ENCODE results near the gene CFAP77.

The CFAP77 gene

DNA sequence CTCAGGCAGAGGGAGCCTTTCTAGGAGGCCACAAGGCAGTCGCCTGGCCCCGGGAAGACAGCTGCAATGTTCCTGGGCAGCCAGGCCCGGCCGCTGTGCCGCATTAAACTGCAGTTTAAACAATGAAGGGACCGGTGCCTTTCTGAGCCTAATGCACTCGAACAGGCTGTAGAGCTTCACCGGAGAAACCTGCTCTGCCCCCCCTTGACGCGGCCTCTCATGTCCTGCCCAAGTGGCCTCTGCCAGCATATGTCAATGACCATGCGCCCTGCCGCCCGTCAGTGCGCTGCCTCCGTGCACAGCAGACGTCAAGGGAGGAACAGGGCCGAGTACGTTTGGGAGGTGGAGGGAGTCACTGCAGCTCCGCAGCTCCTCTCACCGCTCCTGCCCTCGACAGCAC lies 133.9 kb downstream of the CFAP77 start:
- H3K4ac ChIP-seq (ENCODE audit: low read depth in 1 of 2, low read length in 2 of 2) = no peak overlapping the region
- no peak overlapping the region for H2BK12ac ChIP-seq (ENCODE audit: low read length in 2 of 2)
- no peak for DNase-seq
- H3K4me1 ChIP-seq (ENCODE audit: control insufficient read depth, insufficient read depth, low read depth, low read length) = peaks cover 17% of the 10 kb centered on the region
- H4K8ac ChIP-seq (ENCODE audit: low read length) = no peak overlapping the region
- H2BK15ac ChIP-seq (ENCODE audit: low read depth, poor library complexity, severe bottlenecking) = no peak overlapping the region
- H3K79me1 ChIP-seq (replicated peaks; ENCODE audit: low read length, poor library complexity, severe bottlenecking) = no peaks in the 10 kb centered on the region
- H3K9me3 ChIP-seq (ENCODE audit: control insufficient read depth, low read length) = no peaks in the 10 kb centered on the region
- no peak overlapping the region for H3K4me2 ChIP-seq (ENCODE audit: low read length, poor library complexity, severe bottlenecking)
- no peak overlapping the region for H3K23ac ChIP-seq (ENCODE audit: low read length in 2 of 2)
- no peak overlapping the region for H2AK5ac ChIP-seq (ENCODE audit: low read length, severe bottlenecking)
- H3K9ac ChIP-seq (ENCODE audit: low read length) = no peak overlapping the region
- peaks cover 0 to 76% of the 10 kb centered on the region in 2 experiments for H3K27me3 ChIP-seq (ENCODE audit: control insufficient read depth in 1 of 2, insufficient read depth in 1 of 2, low read length in 2 of 2)
- H3K14ac ChIP-seq (ENCODE audit: low read length in 2 of 2) = no peak overlapping the region
- H3K36me3 ChIP-seq (ENCODE audit: control insufficient read depth in 1 of 2, insufficient read depth in 2 of 2, low read depth in 1 of 2, low read length in 2 of 2) = no peaks in the 10 kb centered on the region
- no peak overlapping the region for H2BK120ac ChIP-seq (ENCODE audit: low read depth, low read length)
- H3K4me3 ChIP-seq (ENCODE audit: insufficient read depth in 1 of 2, low read depth in 1 of 2, low read length in 2 of 2) = no peak overlapping the region
- no peak overlapping the region for H2BK5ac ChIP-seq (ENCODE audit: low read depth, low read length, poor library complexity, severe bottlenecking)
- H4K91ac ChIP-seq (ENCODE audit: low read length) = no peak overlapping the region
- no peak overlapping the region for H3K27ac ChIP-seq (ENCODE audit: low read length, poor library complexity, severe bottlenecking)
- H2AFZ ChIP-seq (ENCODE audit: low read depth, low read length) = no peak overlapping the region
- 80% methylated on average over 21 of the region's 21 CpGs for WGBS
- H3K18ac ChIP-seq (ENCODE audit: low read depth in 1 of 2, low read length in 2 of 2) = no peak overlapping the region

- H3K14ac ChIP-seq (ENCODE audit: low read length in 2 of 2) = no peak overlapping the region
- no peak overlapping the region for H3K18ac ChIP-seq (ENCODE audit: low read depth in 1 of 2, low read length in 2 of 2)
- no peak overlapping the region for H3K4me2 ChIP-seq (ENCODE audit: low read length, poor library complexity, severe bottlenecking)
- peaks cover 0 to 80% of the 10 kb centered on the region in 2 experiments for H3K27me3 ChIP-seq (ENCODE audit: control insufficient read depth in 1 of 2, insufficient read depth in 1 of 2, low read length in 2 of 2)
- no peak overlapping the region for H3K27ac ChIP-seq (ENCODE audit: low read length, poor library complexity, severe bottlenecking)
- H2BK12ac ChIP-seq (ENCODE audit: low read length in 2 of 2) = peak overlapping the region in 1 of 2 experiments; percentile 40
- no peak overlapping the region for H3K9ac ChIP-seq (ENCODE audit: low read length)
- H3K23ac ChIP-seq (ENCODE audit: low read length in 2 of 2) = no peak overlapping the region
- no peak overlapping the region for H4K8ac ChIP-seq (ENCODE audit: low read length)
- no peaks in the 10 kb centered on the region for H3K9me3 ChIP-seq (ENCODE audit: control insufficient read depth, low read length)
- no peak overlapping the region for H3K4me3 ChIP-seq (ENCODE audit: insufficient read depth in 1 of 2, low read depth in 1 of 2, low read length in 2 of 2)
- H2AK5ac ChIP-seq (ENCODE audit: low read length, severe bottlenecking) = no peak overlapping the region
- no peak overlapping the region for H2BK15ac ChIP-seq (ENCODE audit: low read depth, poor library complexity, severe bottlenecking)
- H3K4ac ChIP-seq (ENCODE audit: low read depth in 1 of 2, low read length in 2 of 2) = no peak overlapping the region
- H2AFZ ChIP-seq (ENCODE audit: low read depth, low read length) = no peak overlapping the region
- H4K91ac ChIP-seq (ENCODE audit: low read length) = no peak overlapping the region
- H2BK120ac ChIP-seq (ENCODE audit: low read depth, low read length) = no peak overlapping the region
- H3K79me1 ChIP-seq (replicated peaks; ENCODE audit: low read length, poor library complexity, severe bottlenecking) = no peaks in the 10 kb centered on the region
- 92% methylated on average over 9 of the region's 9 CpGs for WGBS
- H2BK5ac ChIP-seq (ENCODE audit: low read depth, low read length, poor library complexity, severe bottlenecking) = no peak overlapping the region
- DNase-seq = no peak
- no peaks in the 10 kb centered on the region for H3K36me3 ChIP-seq (ENCODE audit: control insufficient read depth in 1 of 2, insufficient read depth in 2 of 2, low read depth in 1 of 2, low read length in 2 of 2)
- H3K4me1 ChIP-seq (ENCODE audit: control insufficient read depth, insufficient read depth, low read depth, low read length) = peaks cover 20% of the 10 kb centered on the region
These were observed 135.6 kb downstream of the CFAP77 start for GRCh38 chr9:132545578-132545977.

DNA sequence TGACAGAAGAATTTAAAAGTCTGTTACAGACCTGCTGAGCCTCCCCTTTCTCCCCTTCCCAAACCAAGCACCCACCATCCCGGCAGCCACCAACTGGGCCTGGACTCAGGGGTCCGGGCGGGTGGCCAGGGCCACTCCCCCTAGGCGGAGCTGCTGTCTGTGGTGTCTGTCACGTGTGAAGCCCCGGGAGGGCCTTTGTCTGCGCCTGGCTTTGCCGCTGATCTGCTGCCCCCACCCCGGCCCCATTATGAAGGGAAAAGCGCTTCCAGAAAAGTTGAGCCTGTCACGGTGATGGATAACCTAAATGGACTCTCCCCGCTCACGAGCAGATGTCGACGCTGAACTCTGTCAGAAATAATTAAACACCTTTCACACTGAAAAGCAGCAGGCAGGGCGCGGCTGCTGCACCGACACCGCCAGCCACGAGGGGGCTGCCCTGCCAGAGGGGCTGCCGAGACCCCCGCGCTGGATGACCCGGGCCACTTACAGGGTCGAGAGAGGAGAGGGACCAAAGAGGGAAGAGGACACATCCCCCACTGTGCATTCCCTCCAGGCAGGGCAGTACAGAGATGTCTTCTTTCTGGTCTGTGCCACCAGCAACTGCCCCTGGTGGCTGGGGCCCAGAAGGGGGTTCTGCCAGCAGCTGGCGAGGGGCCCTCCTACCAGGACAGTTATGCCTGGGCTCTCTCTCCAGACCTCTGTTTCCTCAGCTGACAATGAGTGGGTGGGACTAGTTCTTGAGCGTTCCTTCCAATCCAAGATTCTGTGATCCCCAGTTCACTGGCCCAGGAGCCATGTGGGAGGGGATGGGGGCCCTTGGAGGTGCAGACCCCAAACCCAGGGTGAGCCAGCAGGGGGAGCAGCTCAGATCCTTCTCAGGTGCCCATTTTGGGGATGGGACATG lies 136.4 kb downstream of the CFAP77 start:
- Histone ChIP-seq H3K9me3 (ENCODE audit: control insufficient read depth, low read length) (no peaks in the 10 kb centered on the region), H3K23ac (ENCODE audit: low read length in 2 of 2) (no peak overlapping the region), H3K9ac (ENCODE audit: low read length) (no peak overlapping the region), H3K27ac (ENCODE audit: low read length, poor library complexity, severe bottlenecking) (no peak overlapping the region), H3K4me2 (ENCODE audit: low read length, poor library complexity, severe bottlenecking) (peak overlapping the region; percentile 80), H2AK5ac (ENCODE audit: low read length, severe bottlenecking) (no peak overlapping the region), H3K14ac (ENCODE audit: low read length in 2 of 2) (peak overlapping the region in 1 of 2 experiments; percentile 90), H2BK15ac (ENCODE audit: low read depth, poor library complexity, severe bottlenecking) (peak overlapping the region; percentile 45), H3K27me3 (ENCODE audit: control insufficient read depth in 1 of 2, insufficient read depth in 1 of 2, low read length in 2 of 2) (peaks cover 0 to 78% of the 10 kb centered on the region in 2 experiments), H3K79me1 (replicated peaks; ENCODE audit: low read length, poor library complexity, severe bottlenecking) (no peaks in the 10 kb centered on the region), H3K36me3 (ENCODE audit: control insufficient read depth in 1 of 2, insufficient read depth in 2 of 2, low read depth in 1 of 2, low read length in 2 of 2) (no peaks in the 10 kb centered on the region), H3K18ac (ENCODE audit: low read depth in 1 of 2, low read length in 2 of 2) (peak overlapping the region; percentile 40 to 73), H2AFZ (ENCODE audit: low read depth, low read length) (peak overlapping the region; percentile 30), H3K4ac (ENCODE audit: low read depth in 1 of 2, low read length in 2 of 2) (peak overlapping the region; percentile 29 to 42), H3K4me1 (ENCODE audit: control insufficient read depth, insufficient read depth, low read depth, low read length) (peaks cover 20% of the 10 kb centered on the region), H3K4me3 (ENCODE audit: insufficient read depth in 1 of 2, low read depth in 1 of 2, low read length in 2 of 2) (no peak overlapping the region), H2BK120ac (ENCODE audit: low read depth, low read length) (peak overlapping the region; percentile 15), H2BK5ac (ENCODE audit: low read depth, low read length, poor library complexity, severe bottlenecking) (no peak overlapping the region), H2BK12ac (ENCODE audit: low read length in 2 of 2) (peak overlapping the region; percentile 72 to 76), H4K8ac (ENCODE audit: low read length) (peak overlapping the region; percentile 80), H4K91ac (ENCODE audit: low read length) (peak overlapping the region; percentile 93)
- 4% methylated on average over 27 of the region's 27 CpGs for whole genome bisulfite sequencing
- DNase-seq = peak; percentile 49

DNA sequence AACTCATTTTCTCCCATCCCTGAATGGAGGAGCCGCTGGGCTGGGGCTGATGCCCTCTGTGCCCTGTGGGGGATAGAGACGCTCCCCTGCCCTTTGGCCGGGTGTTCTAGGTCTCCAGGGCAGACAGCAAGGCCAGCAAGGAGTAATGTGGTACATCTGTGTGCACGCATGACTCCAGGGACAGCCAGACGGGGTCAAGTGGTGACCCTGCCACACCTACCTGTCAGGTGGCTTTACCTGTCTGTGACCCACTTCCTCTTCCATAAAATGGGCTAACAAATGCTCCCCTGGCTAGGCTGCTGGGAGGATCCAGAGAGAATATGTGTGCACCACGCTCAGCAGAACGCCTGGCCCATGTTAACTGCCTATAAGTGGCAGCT lies 137.0 kb downstream of the CFAP77 start:
- 79% methylated on average over 7 of the region's 7 CpGs for WGBS
- Histone ChIP-seq H2BK5ac (ENCODE audit: low read depth, low read length, poor library complexity, severe bottlenecking) (no peak overlapping the region), H3K4me2 (ENCODE audit: low read length, poor library complexity, severe bottlenecking) (no peak overlapping the region), H3K23ac (ENCODE audit: low read length in 2 of 2) (no peak overlapping the region), H3K18ac (ENCODE audit: low read depth in 1 of 2, low read length in 2 of 2) (no peak overlapping the region), H3K14ac (ENCODE audit: low read length in 2 of 2) (no peak overlapping the region), H3K27me3 (ENCODE audit: control insufficient read depth in 1 of 2, insufficient read depth in 1 of 2, low read length in 2 of 2) (peaks cover 0 to 78% of the 10 kb centered on the region in 2 experiments), H3K4me3 (ENCODE audit: insufficient read depth in 1 of 2, low read depth in 1 of 2, low read length in 2 of 2) (no peak overlapping the region), H3K27ac (ENCODE audit: low read length, poor library complexity, severe bottlenecking) (no peak overlapping the region), H2AK5ac (ENCODE audit: low read length, severe bottlenecking) (peak overlapping the region; percentile 10), H3K9ac (ENCODE audit: low read length) (no peak overlapping the region), H2BK12ac (ENCODE audit: low read length in 2 of 2) (no peak overlapping the region), H3K4me1 (ENCODE audit: control insufficient read depth, insufficient read depth, low read depth, low read length) (peaks cover 22% of the 10 kb centered on the region), H3K9me3 (ENCODE audit: control insufficient read depth, low read length) (no peaks in the 10 kb centered on the region), H4K8ac (ENCODE audit: low read length) (peak overlapping the region; percentile 10), H3K4ac (ENCODE audit: low read depth in 1 of 2, low read length in 2 of 2) (no peak overlapping the region), H4K91ac (ENCODE audit: low read length) (no peak overlapping the region), H2AFZ (ENCODE audit: low read depth, low read length) (no peak overlapping the region), H2BK120ac (ENCODE audit: low read depth, low read length) (no peak overlapping the region), H3K79me1 (replicated peaks; ENCODE audit: low read length, poor library complexity, severe bottlenecking) (no peaks in the 10 kb centered on the region), H3K36me3 (ENCODE audit: control insufficient read depth in 1 of 2, insufficient read depth in 2 of 2, low read depth in 1 of 2, low read length in 2 of 2) (no peaks in the 10 kb centered on the region), H2BK15ac (ENCODE audit: low read depth, poor library complexity, severe bottlenecking) (no peak overlapping the region)
- DNase-seq = no peak
